ENCODE measurements around the gene POC1A. TPM values are rescaled to one million over a fixed set of nuclear protein-coding genes. Genes with fewer than 3 reads are reported as not detected.

The POC1A gene
- total and polyA plus RNA-seq, 2 donors (not counting 3 experiments of a cell fraction or from before 2014, with no cell fraction given), result 14.8 to 19.4 TPM

- ChIA-PET CTCF (interaction anchor here (9.3 kb wide), 1 partner anchor 45 kb away, joined by 260 read pairs; no protein-coding TSS in a partner anchor), POLR2A (no interaction called here)
- Histone ChIP-seq H3K36me3 (ENCODE audit: control insufficient read depth in 2 of 2, extremely low read depth in 1 of 2, insufficient read depth in 2 of 2, low read length in 2 of 2) (peaks cover 0 to 16% of the 10 kb centered on the region in 2 experiments), H3K27me3 (ENCODE audit: control insufficient read depth in 2 of 2, insufficient read depth in 2 of 2, low read length in 2 of 2) (no peaks in the 10 kb centered on the region), H4K20me1 (replicated peaks; ENCODE audit: control insufficient read depth, extremely low read depth, insufficient read depth, low read length) (no peaks in the 10 kb centered on the region), H3K4me2 (ENCODE audit: insufficient read depth, low read length) (no peak overlapping the region), H3K9me3 (replicated peaks; ENCODE audit: control insufficient read depth, insufficient read depth, low read length) (no peaks in the 10 kb centered on the region), H3K27ac (ENCODE audit: insufficient read depth, low read depth, low read length) (no peak overlapping the region), H3K9ac (replicated peaks; ENCODE audit: extremely low read depth, insufficient read depth, low read length) (no peak overlapping the region), H2AFZ (ENCODE audit: low read depth, low read length) (no peak overlapping the region), H3K4me1 (ENCODE audit: control insufficient read depth, extremely low read depth, insufficient read depth, low read length) (peaks cover 58% of the 10 kb centered on the region), H3K4me3 (replicated peaks in 1 of 3; ENCODE audit: insufficient read depth in 1 of 3, low read depth in 1 of 3, low read length in 3 of 3) (no peak overlapping the region), H3K79me2 (ENCODE audit: control insufficient read depth, insufficient read depth, low read length) (peaks cover 24% of the 10 kb centered on the region), H3K9me1 (replicated peaks; ENCODE audit: control insufficient read depth, extremely low read depth, insufficient read depth, low read length) (no peaks in the 10 kb centered on the region)
- TF ChIP-seq, protein P1, sequence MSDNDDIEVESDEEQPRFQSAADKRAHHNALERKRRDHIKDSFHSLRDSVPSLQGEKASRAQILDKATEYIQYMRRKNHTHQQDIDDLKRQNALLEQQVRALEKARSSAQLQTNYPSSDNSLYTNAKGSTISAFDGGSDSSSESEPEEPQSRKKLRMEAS (IDR thresholded peaks at IDR 0.05; ENCODE audit: insufficient read depth, insufficient read length), result no peak
- TF ChIP-seq POLR2A (IDR thresholded peaks at IDR 0.05; ENCODE audit: low read depth, low read length) (no peak), JUN (IDR thresholded peaks at IDR 0.05; ENCODE audit: borderline replicate concordance, insufficient read depth, insufficient read length, low read depth) (no peak), GATA2 (IDR thresholded peaks at IDR 0.05; ENCODE audit: insufficient read depth, insufficient read length, low read depth, low read length) (no peak), EZH2 (IDR thresholded peaks at IDR 0.05; ENCODE audit: borderline replicate concordance, low read depth, low read length, severe bottlenecking) (no peak), FOS (IDR thresholded peaks at IDR 0.05; ENCODE audit: borderline replicate concordance, insufficient read depth, low read length) (no peak), POLR2AphosphoS5 (IDR thresholded peaks at IDR 0.05; ENCODE audit: insufficient read depth, low read depth, low read length) (no peak), MYC (IDR thresholded peaks at IDR 0.05; ENCODE audit: low read depth, low read length) (no peak)
- TF ChIP-seq, protein P2, sequence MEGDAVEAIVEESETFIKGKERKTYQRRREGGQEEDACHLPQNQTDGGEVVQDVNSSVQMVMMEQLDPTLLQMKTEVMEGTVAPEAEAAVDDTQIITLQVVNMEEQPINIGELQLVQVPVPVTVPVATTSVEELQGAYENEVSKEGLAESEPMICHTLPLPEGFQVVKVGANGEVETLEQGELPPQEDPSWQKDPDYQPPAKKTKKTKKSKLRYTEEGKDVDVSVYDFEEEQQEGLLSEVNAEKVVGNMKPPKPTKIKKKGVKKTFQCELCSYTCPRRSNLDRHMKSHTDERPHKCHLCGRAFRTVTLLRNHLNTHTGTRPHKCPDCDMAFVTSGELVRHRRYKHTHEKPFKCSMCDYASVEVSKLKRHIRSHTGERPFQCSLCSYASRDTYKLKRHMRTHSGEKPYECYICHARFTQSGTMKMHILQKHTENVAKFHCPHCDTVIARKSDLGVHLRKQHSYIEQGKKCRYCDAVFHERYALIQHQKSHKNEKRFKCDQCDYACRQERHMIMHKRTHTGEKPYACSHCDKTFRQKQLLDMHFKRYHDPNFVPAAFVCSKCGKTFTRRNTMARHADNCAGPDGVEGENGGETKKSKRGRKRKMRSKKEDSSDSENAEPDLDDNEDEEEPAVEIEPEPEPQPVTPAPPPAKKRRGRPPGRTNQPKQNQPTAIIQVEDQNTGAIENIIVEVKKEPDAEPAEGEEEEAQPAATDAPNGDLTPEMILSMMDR (IDR thresholded peaks at IDR 0.05; ENCODE audit: extremely low read depth in 1 of 2, insufficient read depth in 1 of 2, low read depth in 1 of 2, low read length in 2 of 2), result no peak
- FAIRE-seq (no peak), DNase-seq (ENCODE audit: low read depth, low spot score) (no peak)
- no TSS peak for BruUV-seq (replicated peaks)
- intact Hi-C loops (cut with micrococcal nuclease) (no loop called here), dilution Hi-C loops (cut with MboI; ENCODE audit: extremely low pct_ligation_motif_present, low sequenced_read_pairs) (no loop called here)
Observed at GRCh38 chr3:52049503-52049902, 104.7 kb downstream of the POC1A start.

Data from endothelial cell of umbilical vein (primary cell).